Left colon (tissue), 2 donors: ENCODE data around the gene EPHB6. TPM values are rescaled to one million over a fixed set of nuclear protein-coding genes. Genes with fewer than 3 reads are reported as not detected.

Experiments used
- ATAC-seq: fragments of 200-7000 bp; cut with Tn5 transposase; one replicate; pipeline ENCODE4 v1.9.1; 2020; ENCODE audit warnings: mild to moderate bottlenecking, moderate library complexity
- DNase-seq, 2 donors: peaks; one replicate each; pipeline ENCODE4 v3.0.0-alpha.2; 2020
- intact Hi-C, 2 donors: fragments of 100-400 bp; cut with DNase I in 1 of 2; cut with micrococcal nuclease in 1 of 2; formaldehyde crosslinking; loops; one replicate each; pipeline versions ENCODE4 v1.11.2 to v1.14.0; 2022; cut with DNase I, micrococcal nuclease
- long read RNA-seq: library from polyadenylated mRNA; unstranded; transcript quantifications from one replicate; pipeline ENCODE4 v2.0.0, GENCODE V29; 2021
- total RNA-seq, 2 donors: library from RNA; stranded (reverse); fragmentation: NEBNext Ultra II Directional; extraction: Animal tissue kit (Norgen Biotek cat#: 25700); gene quantifications; one replicate each; pipeline ENCODE4 v1.2.1, GENCODE V29; 2021
- donor health status: DM: no; HTN: no; CAD: no.
- donor health status: DM: yes; HTN: yes; CAD: no.

Gene EPHB6, protein sequence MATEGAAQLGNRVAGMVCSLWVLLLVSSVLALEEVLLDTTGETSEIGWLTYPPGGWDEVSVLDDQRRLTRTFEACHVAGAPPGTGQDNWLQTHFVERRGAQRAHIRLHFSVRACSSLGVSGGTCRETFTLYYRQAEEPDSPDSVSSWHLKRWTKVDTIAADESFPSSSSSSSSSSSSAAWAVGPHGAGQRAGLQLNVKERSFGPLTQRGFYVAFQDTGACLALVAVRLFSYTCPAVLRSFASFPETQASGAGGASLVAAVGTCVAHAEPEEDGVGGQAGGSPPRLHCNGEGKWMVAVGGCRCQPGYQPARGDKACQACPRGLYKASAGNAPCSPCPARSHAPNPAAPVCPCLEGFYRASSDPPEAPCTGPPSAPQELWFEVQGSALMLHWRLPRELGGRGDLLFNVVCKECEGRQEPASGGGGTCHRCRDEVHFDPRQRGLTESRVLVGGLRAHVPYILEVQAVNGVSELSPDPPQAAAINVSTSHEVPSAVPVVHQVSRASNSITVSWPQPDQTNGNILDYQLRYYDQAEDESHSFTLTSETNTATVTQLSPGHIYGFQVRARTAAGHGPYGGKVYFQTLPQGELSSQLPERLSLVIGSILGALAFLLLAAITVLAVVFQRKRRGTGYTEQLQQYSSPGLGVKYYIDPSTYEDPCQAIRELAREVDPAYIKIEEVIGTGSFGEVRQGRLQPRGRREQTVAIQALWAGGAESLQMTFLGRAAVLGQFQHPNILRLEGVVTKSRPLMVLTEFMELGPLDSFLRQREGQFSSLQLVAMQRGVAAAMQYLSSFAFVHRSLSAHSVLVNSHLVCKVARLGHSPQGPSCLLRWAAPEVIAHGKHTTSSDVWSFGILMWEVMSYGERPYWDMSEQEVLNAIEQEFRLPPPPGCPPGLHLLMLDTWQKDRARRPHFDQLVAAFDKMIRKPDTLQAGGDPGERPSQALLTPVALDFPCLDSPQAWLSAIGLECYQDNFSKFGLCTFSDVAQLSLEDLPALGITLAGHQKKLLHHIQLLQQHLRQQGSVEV
- 1 to 10 TPM; 1.2 to 3.2 TPM for total RNA-seq
- long read RNA-seq, partial matches to known transcripts = 1 of 1 reads
- long read RNA-seq, other reads (novel, unspliced or antisense) = 0 of 1 reads

DNA sequence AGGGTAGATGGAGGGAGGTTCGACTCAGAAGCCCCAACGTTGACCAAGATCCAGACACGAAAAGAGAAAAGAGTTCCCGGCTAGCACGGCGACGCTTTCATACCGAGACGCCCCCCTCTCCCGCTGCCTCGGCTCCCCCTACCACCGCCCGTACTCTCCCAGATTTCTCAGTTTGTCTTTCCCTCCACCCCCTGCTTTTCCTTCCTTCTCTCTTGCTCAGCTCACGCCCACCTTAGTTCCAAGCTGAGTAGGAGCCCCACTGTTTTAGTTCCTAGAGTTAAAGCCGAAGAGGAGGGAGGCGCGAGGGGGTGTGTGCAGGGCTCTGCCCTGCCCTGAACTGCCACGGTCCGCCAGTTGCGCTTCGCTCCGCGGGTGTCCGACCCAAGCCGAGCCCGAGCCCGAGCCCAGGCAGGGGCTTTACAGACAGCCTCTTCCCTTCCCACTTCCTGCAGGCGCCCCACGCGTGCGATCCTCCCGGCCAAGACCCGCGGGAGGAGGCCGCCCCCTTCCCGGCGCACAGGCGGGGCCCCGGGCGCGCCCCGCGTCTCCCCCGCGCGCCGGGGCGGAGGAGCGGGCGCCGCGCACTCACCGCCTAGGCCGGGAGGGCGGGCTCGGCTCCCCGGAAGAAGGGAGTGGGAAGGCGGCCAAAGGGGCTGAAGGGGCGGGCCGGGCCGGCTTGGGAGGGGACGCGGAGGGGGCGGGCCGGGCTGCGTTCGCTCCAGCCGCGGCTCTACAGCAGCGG, at the start of gene EPHB6:
TSS of gene EPHB6 (plus strand) at position 705 of the 742 bp plus-strand sequence. CDS start 8,152 bp downstream, outside the sequence.
- intact Hi-C loops = loop anchor here in 1 of 2 donors (10.0 kb wide), 2 partner anchors 150 to 360 kb away; no protein-coding TSS in a partner anchor
- ATAC-seq (peak; percentile 87), DNase-seq (peak; percentile 71 to 83)

- no peak for ATAC-seq
- DNase-seq = no peak
- intact Hi-C loops = no loop called here
Measured at GRCh38 chr7:142805350-142806021, 49.4 kb upstream of the EPHB6 start.

GRCh38 chr7:142806022-142806356, 48.9 kb upstream of the EPHB6 start:
- intact Hi-C loops = no loop called here
- ATAC-seq (no peak), DNase-seq (no peak)

- no peak for DNase-seq
- no peak for ATAC-seq
- intact Hi-C loops = no loop called here
Measured at GRCh38 chr7:142806957-142807356, 47.9 kb upstream of the EPHB6 start.

DNA sequence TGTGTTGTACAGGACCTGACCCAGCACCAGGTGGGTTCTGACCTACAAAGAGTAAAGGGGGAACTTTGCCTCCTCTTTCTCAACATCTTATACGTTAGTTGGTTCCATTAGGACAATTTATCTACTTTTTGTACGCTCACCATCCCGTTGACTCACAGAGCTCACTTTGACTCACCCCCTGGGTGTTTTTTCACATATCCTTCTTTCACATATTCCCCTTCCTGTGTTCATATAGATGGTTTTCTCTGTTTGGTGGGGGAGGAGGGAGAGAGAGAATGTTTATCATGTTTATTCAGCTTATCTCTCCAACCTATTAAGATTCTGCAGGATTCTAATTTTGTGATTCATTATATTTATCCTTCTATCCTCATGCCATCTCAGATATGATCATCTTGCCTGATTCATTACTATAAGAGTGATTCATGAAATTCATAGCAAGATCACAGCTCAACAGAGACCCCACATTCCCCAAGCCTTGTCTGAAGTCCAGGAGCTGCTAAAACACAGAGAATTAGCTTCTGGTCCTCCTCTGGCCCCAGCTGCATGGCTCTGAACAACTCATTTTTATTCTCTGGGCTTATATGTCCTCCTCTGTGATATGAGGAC, 46.9 kb upstream of the EPHB6 start:
- intact Hi-C loops = no loop called here
- ATAC-seq (no peak), DNase-seq (no peak)

- intact Hi-C loops = no loop called here
- DNase-seq = no peak
- no peak for ATAC-seq
Measured at GRCh38 chr7:142808461-142808801, 46.4 kb upstream of the EPHB6 start.

- DNase-seq = peak; percentile 35 to 66
- intact Hi-C loops = no loop called here
- peak; percentile 75 for ATAC-seq
Measured at GRCh38 chr7:142808802-142809583, 45.9 kb upstream of the EPHB6 start.

GRCh38 chr7:142809671-142810070, 45.2 kb upstream of the EPHB6 start:
- no peak for ATAC-seq
- DNase-seq = no peak
- intact Hi-C loops = no loop called here

- intact Hi-C loops = no loop called here
- peak; percentile 45 for ATAC-seq
- no peak for DNase-seq
Measured at GRCh38 chr7:142811154-142811737, 43.6 kb upstream of the EPHB6 start.

GRCh38 chr7:142812437-142813215, 42.2 kb upstream of the EPHB6 start:
- DNase-seq (no peak), ATAC-seq (no peak)
- intact Hi-C loops = no loop called here

DNA sequence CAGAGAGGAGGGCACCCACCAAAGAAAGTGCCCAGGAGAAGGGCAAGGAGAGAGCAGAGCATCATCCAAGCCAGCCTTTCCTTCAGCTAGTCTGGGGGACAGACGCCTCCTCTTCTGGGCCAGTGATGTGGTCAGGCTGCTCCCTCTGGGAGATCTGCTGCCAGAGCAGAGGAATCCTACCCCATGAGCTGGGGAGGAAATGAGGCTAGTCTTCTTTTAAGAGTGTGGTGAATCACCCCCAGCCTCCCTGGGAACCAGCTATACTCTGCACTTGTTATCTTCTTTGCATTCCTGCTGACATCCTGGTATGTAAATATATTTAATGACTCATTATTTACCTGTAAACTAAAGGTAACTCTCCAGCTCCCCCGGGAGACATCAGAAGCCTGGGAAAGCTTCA, 41.6 kb upstream of the EPHB6 start:
- DNase-seq (no peak), ATAC-seq (no peak)
- intact Hi-C loops = no loop called here

DNA sequence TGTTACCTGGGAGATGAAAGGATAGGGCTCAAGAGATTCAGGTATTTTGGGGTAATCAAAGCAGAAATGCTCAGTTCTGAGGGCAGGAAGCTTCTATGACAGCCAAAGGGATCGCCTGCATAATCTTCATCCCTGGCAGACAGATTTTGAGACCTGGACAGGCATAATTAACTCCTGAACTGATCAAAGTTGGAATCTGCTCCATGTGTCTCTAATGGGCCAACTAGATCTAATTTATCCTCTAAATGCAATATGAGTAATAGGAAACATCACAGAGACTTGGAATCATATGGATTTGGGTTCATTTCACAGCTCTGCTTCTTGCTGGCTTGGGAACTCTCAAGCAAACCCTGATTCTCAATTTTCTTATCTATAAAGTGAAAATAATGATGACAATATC, 41.2 kb upstream of the EPHB6 start:
- no peak for ATAC-seq
- intact Hi-C loops = no loop called here
- DNase-seq = no peak

- intact Hi-C loops = no loop called here
- DNase-seq = no peak
- ATAC-seq = no peak
Measured at GRCh38 chr7:142814451-142814850, 40.4 kb upstream of the EPHB6 start.

- no peak for DNase-seq
- intact Hi-C loops = no loop called here
- ATAC-seq = no peak
Measured at GRCh38 chr7:142815134-142815533, 39.7 kb upstream of the EPHB6 start.

GRCh38 chr7:142817506-142817905, 37.4 kb upstream of the EPHB6 start:
- intact Hi-C loops = no loop called here
- ATAC-seq = no peak
- DNase-seq = no peak

DNA sequence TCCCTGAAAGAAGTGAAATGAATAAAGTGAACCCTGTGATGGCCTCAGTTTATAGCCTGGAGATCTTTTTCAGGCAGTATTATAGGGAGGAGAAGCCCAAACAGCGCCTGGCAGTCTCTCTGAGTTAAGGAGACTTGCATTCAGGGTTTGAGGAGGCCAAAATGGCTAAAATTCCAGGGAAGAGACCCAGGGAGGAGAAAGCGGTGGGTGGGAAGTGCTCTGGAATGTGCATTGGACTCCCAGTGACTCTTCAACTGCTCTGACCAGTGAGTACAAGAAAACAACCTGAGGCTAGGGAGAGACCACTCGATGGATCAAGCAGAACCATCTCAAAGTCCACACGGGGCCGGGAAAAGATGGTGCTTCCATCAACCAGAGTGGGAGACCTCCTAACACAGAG, 35.3 kb upstream of the EPHB6 start:
- intact Hi-C loops = no loop called here
- ATAC-seq (no peak), DNase-seq (no peak)
